Neuron (in vitro differentiated cells): Measurements from ENCODE around the gene RNF112.

ENCODE experiments used
- H2AFZ ChIP-seq: one replicate; pipeline ENCODE4 v1.6.1; 2013; ENCODE audit warnings: low read depth, mild to moderate bottlenecking, inconsistent platforms, low read length, moderate library complexity
- H3K27me3 ChIP-seq: one replicate; pipeline ENCODE4 v1.6.1; 2013; ENCODE audit warnings: low read length; ENCODE audit not compliant: insufficient read depth
- H3K36me3 ChIP-seq: one replicate; pipeline ENCODE4 v1.6.1; 2013; ENCODE audit warnings: low read length; ENCODE audit not compliant: insufficient read depth
- H3K4me1 ChIP-seq: one replicate; pipeline ENCODE4 v1.6.1; 2013; ENCODE audit warnings: low read length; ENCODE audit not compliant: insufficient read depth
- H3K4me3 ChIP-seq: 2 replicates; pipeline ENCODE4 v1.5.1; 2013; ENCODE audit warnings: mild to moderate bottlenecking, low read length, moderate library complexity
- H3K9me3 ChIP-seq: one replicate; pipeline ENCODE4 v1.6.1; 2013; ENCODE audit warnings: low read length

Gene RNF112

GRCh38 chr17:19379361-19380065 lies 31.5 kb upstream of the RNF112 start:
- H3K27me3 ChIP-seq, result no peaks in the 10 kb centered on the region
- H3K9me3 ChIP-seq, result no peaks in the 10 kb centered on the region
- H3K4me3 ChIP-seq, result peak overlapping the region; percentile 72
- peaks cover 51% of the 10 kb centered on the region for H3K36me3 ChIP-seq
- H2AFZ ChIP-seq, result no peak overlapping the region
- peaks cover 16% of the 10 kb centered on the region for H3K4me1 ChIP-seq

GRCh38 chr17:19380481-19381301 lies 30.3 kb upstream of the RNF112 start:
- H3K36me3 ChIP-seq, result peaks cover 59% of the 10 kb centered on the region
- no peak overlapping the region for H2AFZ ChIP-seq
- H3K4me1 ChIP-seq, result peaks cover 16% of the 10 kb centered on the region
- H3K4me3 ChIP-seq, result no peak overlapping the region
- no peaks in the 10 kb centered on the region for H3K9me3 ChIP-seq
- H3K27me3 ChIP-seq, result no peaks in the 10 kb centered on the region

GRCh38 chr17:19381361-19381740 lies 29.7 kb upstream of the RNF112 start:
- Histone ChIP-seq H2AFZ (no peak overlapping the region), H3K36me3 (peaks cover 59% of the 10 kb centered on the region), H3K9me3 (no peaks in the 10 kb centered on the region), H3K27me3 (no peaks in the 10 kb centered on the region), H3K4me1 (peaks cover 19% of the 10 kb centered on the region), H3K4me3 (no peak overlapping the region)

GRCh38 chr17:19381741-19382444 lies 29.1 kb upstream of the RNF112 start:
- Histone ChIP-seq H3K9me3 (no peaks in the 10 kb centered on the region), H3K4me3 (no peak overlapping the region), H3K27me3 (no peaks in the 10 kb centered on the region), H3K36me3 (peaks cover 59% of the 10 kb centered on the region), H2AFZ (no peak overlapping the region), H3K4me1 (peaks cover 23% of the 10 kb centered on the region)

GRCh38 chr17:19382531-19383444 lies 28.2 kb upstream of the RNF112 start:
- no peaks in the 10 kb centered on the region for H3K9me3 ChIP-seq
- H3K36me3 ChIP-seq, result peaks cover 59% of the 10 kb centered on the region
- H3K4me3 ChIP-seq, result no peak overlapping the region
- H2AFZ ChIP-seq, result no peak overlapping the region
- H3K27me3 ChIP-seq, result no peaks in the 10 kb centered on the region
- H3K4me1 ChIP-seq, result peaks cover 25% of the 10 kb centered on the region

GRCh38 chr17:19383681-19384470 lies 27.2 kb upstream of the RNF112 start:
- no peak overlapping the region for H2AFZ ChIP-seq
- peaks cover 25% of the 10 kb centered on the region for H3K4me1 ChIP-seq
- H3K36me3 ChIP-seq, result peaks cover 59% of the 10 kb centered on the region
- no peak overlapping the region for H3K4me3 ChIP-seq
- H3K27me3 ChIP-seq, result no peaks in the 10 kb centered on the region
- H3K9me3 ChIP-seq, result no peaks in the 10 kb centered on the region

- peaks cover 3% of the 10 kb centered on the region for H3K27me3 ChIP-seq
- H3K4me3 ChIP-seq, result no peak overlapping the region
- H3K9me3 ChIP-seq, result no peaks in the 10 kb centered on the region
- peaks cover 17% of the 10 kb centered on the region for H3K4me1 ChIP-seq
- H2AFZ ChIP-seq, result no peak overlapping the region
- H3K36me3 ChIP-seq, result peaks cover 51% of the 10 kb centered on the region
Observed at GRCh38 chr17:19384723-19385391, 26.2 kb upstream of the RNF112 start.

GRCh38 chr17:19385521-19385983 lies 25.5 kb upstream of the RNF112 start:
- H3K9me3 ChIP-seq, result no peaks in the 10 kb centered on the region
- peaks cover 17% of the 10 kb centered on the region for H3K4me1 ChIP-seq
- no peak overlapping the region for H3K4me3 ChIP-seq
- H2AFZ ChIP-seq, result no peak overlapping the region
- H3K27me3 ChIP-seq, result peaks cover 3% of the 10 kb centered on the region
- peaks cover 44% of the 10 kb centered on the region for H3K36me3 ChIP-seq

- Histone ChIP-seq H2AFZ (no peak overlapping the region), H3K36me3 (peaks cover 36% of the 10 kb centered on the region), H3K4me1 (peaks cover 17% of the 10 kb centered on the region), H3K27me3 (peaks cover 3% of the 10 kb centered on the region), H3K4me3 (no peak overlapping the region), H3K9me3 (no peaks in the 10 kb centered on the region)
Observed at GRCh38 chr17:19386051-19386929, 24.7 kb upstream of the RNF112 start.

GRCh38 chr17:19386974-19387920 lies 23.8 kb upstream of the RNF112 start, which contains the start of gene MFAP4:
Gene MFAP4, minus strand, starts transcription at chr17:19387190. Its CDS starts 35 bp downstream, at chr17:19387155.
- Histone ChIP-seq H3K4me1 (peaks cover 17% of the 10 kb centered on the region), H3K4me3 (no peak within 1 kb of the TSS), H3K36me3 (peaks cover 29% of the 10 kb centered on the region), H2AFZ (no peak within 1 kb of the TSS), H3K27me3 (peaks cover 9% of the 10 kb centered on the region), H3K9me3 (no peaks in the 10 kb centered on the region)
